GM18508 (cell line): Measurements from ENCODE around the gene LMO1.

Source experiments
- ATAC-seq: cut with Tn5 transposase; IDR thresholded peaks from one replicate; pipeline ENCODE4 v1.9.1; 2021; ENCODE audit warnings: moderate number of reproducible peaks; ENCODE audit not compliant: insufficient read depth, unreplicated experiment

The LMO1 gene

DNA sequence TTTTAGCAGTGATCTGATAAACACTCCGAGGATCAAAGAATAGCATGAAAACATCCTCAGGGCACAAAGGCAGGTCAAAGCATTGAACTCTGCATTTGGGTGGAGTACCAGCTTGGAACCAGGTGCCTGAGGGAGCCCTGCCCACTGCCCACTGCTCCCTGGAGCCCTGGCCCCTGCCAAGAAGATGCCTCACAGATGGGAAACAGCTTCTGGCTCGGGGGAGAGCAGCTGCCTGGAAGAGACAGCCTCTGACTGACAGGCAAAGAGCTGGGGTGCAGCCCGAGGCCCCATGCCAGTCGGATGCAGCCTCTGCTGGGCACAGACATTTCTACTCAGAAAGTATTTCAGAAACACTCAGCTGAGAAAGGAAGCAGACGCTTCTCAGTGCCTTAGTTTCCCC is 13.2 kb downstream of the LMO1 start:
- no peak for ATAC-seq

DNA sequence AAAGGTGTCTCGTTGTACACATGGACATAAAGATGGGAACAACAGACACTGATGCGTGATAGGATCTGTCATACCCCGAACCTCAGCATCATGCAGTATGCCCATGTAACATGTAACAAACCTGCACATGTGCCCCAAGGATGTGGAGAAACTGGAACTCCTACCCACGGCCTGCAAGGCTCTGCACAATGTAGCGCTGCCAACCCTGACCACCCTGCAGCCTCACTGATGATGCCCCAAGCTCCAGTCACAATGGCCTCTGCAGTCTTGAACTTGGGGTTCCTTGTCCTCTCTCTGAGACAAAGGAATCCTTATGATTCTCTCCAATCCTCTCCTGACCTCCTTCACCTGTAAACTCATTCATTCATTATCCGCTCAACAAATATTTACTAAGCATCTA is 14.2 kb downstream of the LMO1 start:
- ATAC-seq: no peak

DNA sequence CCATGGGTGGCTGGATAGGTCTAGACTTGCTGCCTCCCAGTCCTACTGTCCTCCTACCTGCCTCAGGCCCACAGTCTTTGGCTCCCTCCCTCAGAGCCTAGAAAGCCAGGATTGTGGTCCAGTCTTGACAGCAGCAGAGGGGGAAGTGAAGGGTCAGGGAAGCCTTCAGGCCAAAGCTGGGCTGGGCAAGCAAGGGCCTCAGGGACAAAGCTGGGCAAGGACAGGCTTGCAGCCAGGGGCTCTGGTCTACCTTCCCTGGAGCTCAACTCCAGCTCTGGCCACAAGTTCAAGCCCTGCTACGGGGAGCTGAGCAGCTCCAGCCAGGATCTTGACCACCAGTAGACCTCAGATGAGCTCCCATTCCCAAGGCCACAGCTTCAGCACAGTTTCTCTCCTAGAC is 14.9 kb downstream of the LMO1 start:
- no peak for ATAC-seq

- ATAC-seq: no peak
Measured at GRCh38 chr11:8247312-8247711, 16.4 kb downstream of the LMO1 start.

DNA sequence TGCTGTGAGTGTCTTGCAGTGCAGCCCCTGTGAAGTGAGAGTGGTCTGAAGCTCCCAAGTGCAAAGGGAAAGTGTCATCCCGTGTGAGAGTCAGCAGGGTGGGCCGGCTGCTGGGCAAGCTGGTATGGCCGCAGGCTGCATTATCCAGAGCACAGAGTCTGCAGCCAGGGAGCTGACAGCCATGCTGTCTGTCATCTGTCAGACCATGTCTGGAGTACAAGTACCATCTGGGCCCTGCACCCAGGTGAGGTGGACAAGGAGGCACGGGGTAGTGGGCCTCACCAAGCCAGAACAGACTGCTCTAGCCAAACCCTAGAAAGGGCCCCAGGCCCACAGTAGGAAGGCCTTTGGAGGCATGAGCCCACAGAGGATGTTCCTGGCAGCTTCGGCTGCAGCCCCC is 20.2 kb downstream of the LMO1 start:
- ATAC-seq: no peak

DNA sequence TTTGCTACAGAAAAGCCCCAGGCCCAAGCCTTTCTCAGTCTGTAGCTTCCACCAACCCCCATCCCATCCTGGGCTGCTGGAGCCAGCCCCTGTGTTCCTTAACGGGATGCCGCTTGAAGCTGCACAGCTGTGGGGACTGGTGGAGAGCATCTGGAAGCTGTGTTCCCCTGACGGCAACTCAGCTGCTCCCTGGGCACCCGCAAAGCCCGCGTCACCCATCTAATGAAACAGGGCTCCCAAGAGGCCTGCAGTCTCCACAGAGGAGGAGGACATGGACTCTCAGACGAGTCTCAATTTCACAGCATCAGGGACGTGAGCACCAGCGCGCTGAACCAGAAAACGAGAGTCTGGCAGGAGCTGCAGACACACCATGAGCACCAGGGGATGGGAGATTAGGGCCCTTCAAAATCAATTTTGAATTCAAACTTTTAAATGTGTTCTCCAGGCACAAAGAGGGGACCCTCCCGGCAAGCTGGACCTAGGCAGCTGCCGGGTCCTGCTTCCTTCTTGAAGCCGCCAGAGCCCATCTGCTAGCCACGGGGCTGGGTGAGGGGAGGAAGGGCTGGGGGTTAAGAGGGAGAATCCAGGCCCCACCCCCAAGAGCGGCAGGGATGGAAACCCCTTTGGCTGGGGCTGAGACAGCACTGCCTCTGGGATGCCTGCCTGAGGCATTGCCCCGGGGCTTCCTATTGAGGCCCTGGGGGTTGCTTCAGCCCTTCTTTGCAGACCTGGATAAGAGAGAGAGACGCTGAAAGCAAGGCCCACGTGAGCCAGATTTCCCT is 21.0 kb downstream of the LMO1 start:
- no peak for ATAC-seq

DNA sequence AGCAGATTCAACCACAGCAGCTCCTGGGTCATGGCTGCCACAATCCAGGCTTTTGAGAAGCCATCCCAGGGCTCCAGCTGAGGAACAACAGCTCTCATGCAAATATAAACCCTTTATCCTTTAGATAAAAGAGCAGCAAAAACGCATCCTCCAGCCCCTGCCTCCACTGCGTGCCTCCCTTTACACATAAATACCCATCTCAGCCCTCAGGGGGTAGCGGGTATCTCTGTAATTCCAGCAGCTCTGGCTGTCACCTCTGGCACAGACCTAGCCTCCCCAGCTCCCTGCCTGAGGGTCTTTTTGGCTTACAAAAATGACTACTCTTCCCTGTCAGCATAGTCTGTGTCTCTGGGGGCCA is 21.6 kb downstream of the LMO1 start:
- no peak for ATAC-seq

DNA sequence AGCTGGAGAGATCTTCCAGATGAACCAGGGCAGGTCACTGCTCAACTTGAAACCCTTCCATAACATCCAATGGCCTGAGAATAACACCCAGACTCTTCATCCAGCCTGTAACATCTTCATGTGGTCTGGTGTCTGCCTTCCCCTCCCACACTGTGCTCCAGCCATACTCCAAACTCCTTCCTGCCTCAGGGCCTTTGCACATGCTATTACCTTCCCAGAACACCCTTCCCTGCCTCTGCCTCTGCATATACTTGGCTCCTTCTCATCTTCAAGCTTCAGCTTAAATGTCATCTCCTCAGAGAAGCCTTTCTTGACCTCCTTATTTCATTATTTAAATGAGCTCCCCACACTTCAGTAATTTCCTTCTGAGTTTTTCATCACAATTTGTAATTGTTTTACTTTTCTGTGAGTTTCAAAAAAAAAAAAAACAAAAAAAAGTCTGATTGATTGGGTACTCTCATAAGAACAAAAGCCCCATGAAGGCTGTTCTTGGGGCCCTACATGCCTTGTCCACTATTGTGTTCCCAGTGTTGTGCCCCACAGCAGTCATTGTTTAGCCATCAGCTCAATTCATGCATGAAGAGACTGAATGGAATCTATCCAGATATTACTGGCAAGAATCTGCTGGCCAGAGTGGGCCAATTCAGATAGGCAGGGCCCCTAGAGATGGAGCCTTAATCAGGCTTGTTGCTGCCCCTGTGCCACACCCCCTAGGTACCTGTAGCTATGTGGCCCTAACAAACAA is 22.1 kb downstream of the LMO1 start:
- ATAC-seq: no peak

GRCh38 chr11:8239536-8240228 is 24.0 kb downstream of the LMO1 start:
- no peak for ATAC-seq

GRCh38 chr11:8239040-8239439 is 24.6 kb downstream of the LMO1 start:
- ATAC-seq: no peak

DNA sequence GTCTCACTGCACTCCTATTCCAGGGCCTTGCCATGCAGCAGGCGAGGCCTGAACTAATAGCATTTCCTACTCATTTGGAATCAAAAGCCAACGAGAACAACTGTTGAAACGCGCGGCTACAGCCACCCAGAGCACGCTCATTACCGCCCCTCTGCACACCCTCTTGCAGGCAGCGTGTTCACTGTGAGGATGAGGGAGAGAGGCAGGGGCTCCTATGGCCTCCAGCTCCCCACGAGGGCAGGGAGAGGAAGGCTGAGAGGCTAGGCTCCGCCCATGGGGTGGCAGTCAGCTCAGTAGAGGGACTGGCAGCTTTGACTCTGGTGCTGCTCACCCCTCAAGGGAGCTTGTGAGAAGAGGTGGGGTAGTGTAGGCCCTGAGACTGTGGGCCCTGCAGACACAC is 26.2 kb downstream of the LMO1 start:
- ATAC-seq: no peak

- no peak for ATAC-seq
Measured at GRCh38 chr11:8235925-8236324, 27.8 kb downstream of the LMO1 start.

DNA sequence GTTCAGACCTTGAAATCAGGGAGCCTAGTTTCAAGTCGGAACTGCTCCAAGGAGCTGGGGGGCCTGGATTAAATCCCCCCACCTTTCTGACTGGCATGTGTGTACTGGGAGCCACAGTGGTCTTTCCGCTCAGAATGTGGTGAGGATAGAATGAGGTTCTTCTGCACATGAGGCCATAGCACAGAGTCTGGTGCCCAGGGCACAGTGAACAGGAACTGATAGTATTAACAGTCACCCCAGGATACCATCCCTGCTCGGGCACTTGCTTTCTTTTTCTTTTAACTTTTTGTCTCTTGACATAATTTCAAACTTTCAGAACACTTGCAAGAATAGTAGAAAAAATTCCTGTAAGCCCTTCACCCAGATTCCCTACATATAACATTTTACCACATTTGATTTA is 28.8 kb downstream of the LMO1 start:
- ATAC-seq: no peak

- no peak for ATAC-seq
Measured at GRCh38 chr11:8234425-8234821, 29.3 kb downstream of the LMO1 start.

GRCh38 chr11:8233691-8234424 is 29.8 kb downstream of the LMO1 start:
- ATAC-seq: no peak

DNA sequence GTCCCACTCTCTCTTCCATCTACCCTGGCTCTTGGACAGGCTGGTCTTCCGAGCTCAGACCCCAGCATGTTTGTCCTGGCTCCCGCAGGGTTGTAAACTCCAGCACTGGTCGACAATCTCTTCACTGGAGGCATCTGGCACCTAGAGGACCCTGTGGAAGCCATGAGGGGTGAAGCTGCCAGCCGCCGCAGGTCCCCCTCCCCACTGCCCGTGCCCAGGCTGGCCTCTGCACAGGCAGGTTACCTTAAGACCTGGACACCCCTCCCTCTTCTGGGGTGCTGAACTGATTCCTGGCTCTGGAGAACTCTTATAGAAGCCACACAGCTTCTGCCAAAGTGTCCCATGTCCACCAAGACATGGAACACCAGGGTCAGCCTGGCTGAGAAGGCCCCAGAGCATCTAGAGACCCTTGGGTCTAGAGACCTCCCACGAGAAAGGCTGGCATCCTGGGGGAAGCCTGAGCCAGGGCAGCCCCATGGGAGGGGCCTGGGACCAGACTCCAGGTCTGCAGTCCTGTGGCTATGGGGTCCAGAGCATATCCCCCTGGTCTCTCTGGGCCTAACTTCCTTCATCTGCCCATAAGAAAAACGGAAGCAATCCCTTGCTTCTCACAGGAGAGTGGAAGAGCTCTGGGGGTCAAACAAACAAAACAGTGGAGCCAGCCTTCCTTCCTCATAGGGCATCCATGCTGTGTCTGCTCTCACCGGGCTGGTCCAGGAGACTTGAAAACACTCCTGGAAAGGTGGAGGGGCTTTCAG is 30.6 kb downstream of the LMO1 start:
- ATAC-seq: no peak

DNA sequence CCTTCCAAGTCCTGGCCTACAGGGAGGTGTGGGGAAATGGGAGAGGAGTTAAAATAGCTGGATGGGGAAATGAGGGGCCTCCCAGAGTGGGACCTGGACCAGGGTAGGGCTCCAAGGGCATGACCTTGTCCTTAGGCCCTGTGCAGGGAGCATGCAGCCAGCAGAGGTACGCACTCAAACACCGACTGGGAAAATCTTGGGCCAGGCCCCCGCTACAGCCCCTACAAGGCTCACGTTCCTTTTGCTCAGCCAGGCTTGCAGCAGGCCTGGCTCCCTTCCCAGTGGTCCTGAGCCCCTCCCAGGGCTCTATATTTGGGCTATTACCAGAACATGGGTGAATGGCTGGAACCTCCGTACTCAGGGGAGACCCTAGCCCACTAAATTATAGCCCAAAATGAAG is 31.3 kb downstream of the LMO1 start:
- no peak for ATAC-seq

GRCh38 chr11:8231979-8232378 is 31.7 kb downstream of the LMO1 start:
- no peak for ATAC-seq

DNA sequence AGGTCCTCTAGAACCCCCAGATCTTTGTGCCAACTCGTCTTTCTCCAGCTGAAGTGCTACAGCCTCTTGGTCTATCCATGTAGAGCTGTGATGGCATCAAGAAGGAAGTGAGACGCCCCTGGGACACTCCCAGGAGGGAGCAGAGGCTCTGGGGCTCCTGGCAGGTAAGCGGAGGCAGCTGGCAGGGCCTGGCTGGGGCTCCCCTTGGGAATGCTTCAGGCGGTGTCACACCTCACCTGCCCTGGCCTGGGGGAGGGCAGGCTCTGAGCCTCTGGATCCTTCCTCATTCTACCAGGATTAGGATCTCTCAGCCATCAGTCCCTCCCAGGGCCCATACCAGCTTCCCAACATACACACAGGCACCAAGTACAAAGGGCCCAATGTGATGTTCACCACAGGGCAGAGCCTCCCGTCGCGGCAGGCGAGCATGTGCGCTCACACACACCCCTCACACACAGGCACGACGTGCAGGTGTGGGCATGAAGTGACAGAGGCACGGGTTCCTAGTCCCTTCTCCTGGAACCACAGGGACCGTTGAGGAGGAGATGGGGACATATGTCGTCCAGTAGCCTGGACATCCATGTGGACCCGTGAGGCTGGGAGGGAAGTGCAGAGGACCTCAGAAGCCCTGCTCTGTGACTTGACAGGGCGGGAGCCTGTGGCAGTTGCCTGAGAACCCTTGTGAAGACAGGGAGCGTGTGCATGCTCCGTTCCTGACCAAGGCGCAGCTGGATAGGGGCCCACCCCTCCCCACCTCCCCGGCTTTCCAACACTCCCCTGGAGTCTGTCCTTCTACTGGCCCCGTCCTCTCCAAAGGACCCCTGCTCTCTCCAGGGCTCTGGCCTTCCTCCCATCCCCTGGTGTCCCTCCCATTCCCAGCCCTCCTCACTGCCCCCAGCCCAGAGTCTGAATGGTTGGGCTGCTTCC is 32.5 kb downstream of the LMO1 start:
- ATAC-seq: no peak
